Esophagus muscularis mucosa (tissue), 4 donors: ENCODE results near the gene EFCAB11. TPM values are rescaled to one million over a fixed set of nuclear protein-coding genes. Genes with fewer than 3 reads are reported as not detected.

Source experiments
- DNase-seq: peaks from one replicate; pipeline ENCODE4 v3.0.0-alpha.2; 2017; ENCODE audit errors: extremely low spot score
- H3K27ac ChIP-seq, 4 donors: fragments of 200-600 bp; sonication (generic); replicated peaks in 1 of 4; 1 replicate in 3 of 4; 2 replicates in 1 of 4; pipeline ENCODE4 v1.5.1; 2016 to 2019; ENCODE audit warnings: mild to moderate bottlenecking in 1 of 4
- H3K27me3 ChIP-seq, 4 donors: fragments of 200-600 bp; sonication (generic); one replicate each; pipeline versions ENCODE4 v1.5.1 to v1.6.0; 2016 to 2019
- H3K36me3 ChIP-seq, 4 donors: fragments of 200-600 bp; sonication (generic); one replicate each; pipeline ENCODE4 v1.5.1; 2016 to 2019
- H3K4me1 ChIP-seq, 4 donors: fragments of 200-600 bp; sonication (generic); one replicate each; pipeline ENCODE4 v1.5.1; 2016 to 2019
- H3K4me3 ChIP-seq, 4 donors: fragments of 200-600 bp; sonication (generic); 1 replicate in 2 of 4; 2 replicates in 2 of 4; pipeline ENCODE4 v1.5.1; 2016 to 2019; ENCODE audit warnings: mild to moderate bottlenecking in 4 of 4, moderate library complexity in 1 of 4
- H3K9me3 ChIP-seq, 4 donors: fragments of 200-600 bp; sonication (generic); 1 replicate in 3 of 4; 2 replicates in 1 of 4; pipeline ENCODE4 v1.5.1; 2016 to 2019
- EP300 ChIP-seq: sonication (generic); formaldehyde crosslinking; IDR thresholded peaks from one replicate; pipeline ENCODE4 v1.6.1; 2017; ENCODE audit warnings: antibody characterized with exemption
- POLR2A ChIP-seq: fragments of 450-650 bp; IDR thresholded peaks from one replicate; pipeline ENCODE4 v1.6.1; 2017; ENCODE audit warnings: antibody characterized with exemption, moderate library complexity, mild to moderate bottlenecking, low read depth
- POLR2AphosphoS5 ChIP-seq, 2 donors: sonication (generic); formaldehyde crosslinking; IDR thresholded peaks; one replicate each; pipeline ENCODE4 v1.6.1; 2017; ENCODE audit warnings: antibody characterized with exemption in 2 of 2
- WGBS: methylation state at CpG from one replicate; pipeline ENCODE4 v1.1.5; 2018; 5-methylcytosine and 5-hydroxymethylcytosine counted together
- intact Hi-C: fragments of 100-400 bp; cut with DNase I; formaldehyde crosslinking; loops from one replicate; pipeline ENCODE4 v1.15.1; 2023
- total RNA-seq, 4 donors: library from RNA; depleted of rRNA; stranded (reverse); fragments of >200 nt; gene quantifications; one replicate each; pipeline versions ENCODE4 v1.1.0 to v1.2.1, GENCODE V29; 2016
- TF ChIP-seq, protein P1 (sequence below), 3 experiments: fragments of 200-600 bp in 2 of 3; fragments of 450-650 bp in 1 of 3; sonication (generic) in 2 of 3; IDR thresholded peaks; one replicate each; pipeline ENCODE4 v1.5.1; 2017 to 2019; ENCODE audit warnings: antibody characterized with exemption in 3 of 3, mild to moderate bottlenecking in 2 of 3, moderate library complexity in 1 of 3

EFCAB11 gene
- total RNA-seq, 4 donors from 2014 or later, result 3.1 to 15.0 (median 6.1) TPM

DNA sequence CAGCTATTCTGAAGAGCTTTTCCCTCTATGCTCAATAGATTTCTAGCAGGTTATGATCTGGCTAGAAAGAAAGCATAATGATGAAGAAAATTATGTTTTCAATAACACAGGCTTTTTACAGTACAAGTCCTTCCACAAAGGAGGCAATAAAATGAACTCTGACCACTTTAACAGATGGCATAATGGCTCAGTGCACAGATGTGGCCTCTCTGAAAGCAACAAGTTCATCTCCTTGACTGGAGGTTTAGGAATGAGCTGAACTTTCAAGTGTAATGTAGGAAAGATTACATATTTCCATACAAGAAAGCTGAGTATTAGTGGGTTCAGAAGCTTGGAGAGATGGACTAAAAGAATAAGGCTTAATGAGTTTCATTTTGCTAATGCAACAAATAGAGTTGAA is 147.4 kb downstream of the EFCAB11 start:
- H3K27me3 ChIP-seq, result no peaks in the 10 kb centered on the region
- TF ChIP-seq EP300 (no peak), POLR2A (no peak), POLR2AphosphoS5 (IDR thresholded peaks at IDR 0.05) (no peak)

DNA sequence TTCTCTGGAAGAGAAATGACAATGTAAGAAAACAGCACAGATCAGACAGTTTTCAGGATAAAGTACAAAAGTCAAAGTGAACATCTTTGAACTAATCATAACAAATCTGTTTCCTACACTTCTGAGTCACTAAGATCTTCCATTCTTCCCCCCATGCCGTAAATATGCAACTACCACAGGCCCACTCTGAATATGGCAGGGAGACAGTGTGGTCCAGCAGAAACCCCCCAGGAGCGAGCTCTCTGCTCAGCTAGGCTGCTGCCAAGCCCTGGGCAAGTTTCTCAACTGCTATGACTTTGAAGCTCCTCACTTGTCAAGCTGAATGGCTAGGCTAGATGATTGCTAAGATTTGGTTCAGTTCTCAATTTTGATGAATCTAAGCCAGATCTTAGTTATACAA is 148.1 kb downstream of the EFCAB11 start:
- H3K27me3 ChIP-seq, result no peaks in the 10 kb centered on the region
- WGBS, result 100% methylated on average over 2 of the region's 2 CpGs
- DNase-seq, result no peak
- no peak overlapping the region for H3K27ac ChIP-seq
- H3K36me3 ChIP-seq, result no peaks in the 10 kb centered on the region
- intact Hi-C loops, result no loop called here
- no peak overlapping the region for H3K4me3 ChIP-seq
- no peaks in the 10 kb centered on the region for H3K4me1 ChIP-seq
- no peak for TF ChIP-seq EP300
- no peak for TF ChIP-seq POLR2AphosphoS5 (IDR thresholded peaks at IDR 0.05)
- TF ChIP-seq, protein P1, sequence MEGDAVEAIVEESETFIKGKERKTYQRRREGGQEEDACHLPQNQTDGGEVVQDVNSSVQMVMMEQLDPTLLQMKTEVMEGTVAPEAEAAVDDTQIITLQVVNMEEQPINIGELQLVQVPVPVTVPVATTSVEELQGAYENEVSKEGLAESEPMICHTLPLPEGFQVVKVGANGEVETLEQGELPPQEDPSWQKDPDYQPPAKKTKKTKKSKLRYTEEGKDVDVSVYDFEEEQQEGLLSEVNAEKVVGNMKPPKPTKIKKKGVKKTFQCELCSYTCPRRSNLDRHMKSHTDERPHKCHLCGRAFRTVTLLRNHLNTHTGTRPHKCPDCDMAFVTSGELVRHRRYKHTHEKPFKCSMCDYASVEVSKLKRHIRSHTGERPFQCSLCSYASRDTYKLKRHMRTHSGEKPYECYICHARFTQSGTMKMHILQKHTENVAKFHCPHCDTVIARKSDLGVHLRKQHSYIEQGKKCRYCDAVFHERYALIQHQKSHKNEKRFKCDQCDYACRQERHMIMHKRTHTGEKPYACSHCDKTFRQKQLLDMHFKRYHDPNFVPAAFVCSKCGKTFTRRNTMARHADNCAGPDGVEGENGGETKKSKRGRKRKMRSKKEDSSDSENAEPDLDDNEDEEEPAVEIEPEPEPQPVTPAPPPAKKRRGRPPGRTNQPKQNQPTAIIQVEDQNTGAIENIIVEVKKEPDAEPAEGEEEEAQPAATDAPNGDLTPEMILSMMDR (IDR thresholded peaks at IDR 0.05), result no peak
- no peak for TF ChIP-seq POLR2A
- no peaks in the 10 kb centered on the region for H3K9me3 ChIP-seq

More for the DNA sequence above, 147.4 kb downstream of the EFCAB11 start:
- no peaks in the 10 kb centered on the region for H3K9me3 ChIP-seq
- intact Hi-C loops, result no loop called here
- DNase-seq, result no peak
- no peak overlapping the region for H3K4me3 ChIP-seq
- H3K27ac ChIP-seq, result no peak overlapping the region
- H3K36me3 ChIP-seq, result no peaks in the 10 kb centered on the region
- H3K4me1 ChIP-seq, result no peaks in the 10 kb centered on the region

DNA sequence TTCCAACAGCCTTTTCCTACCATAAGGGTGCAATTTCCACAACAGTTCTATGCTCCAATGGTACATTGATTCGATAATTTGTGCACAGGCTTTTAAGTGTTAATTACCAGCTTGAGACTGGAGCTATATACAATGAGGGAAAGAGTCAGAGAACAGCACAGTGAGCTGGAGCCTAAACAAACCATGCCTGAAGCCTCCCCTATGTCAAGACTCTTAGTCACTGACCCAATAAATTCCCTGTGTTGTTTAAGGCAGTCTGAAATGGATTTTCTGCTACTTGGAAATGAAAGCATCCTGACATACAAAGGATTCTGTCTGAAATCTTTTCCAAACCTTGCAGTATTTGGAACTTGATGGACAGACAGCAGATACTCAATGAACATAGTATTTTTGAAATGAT is 149.0 kb downstream of the EFCAB11 start:
- 82% methylated on average over 1 of the region's 1 CpG for WGBS
- intact Hi-C loops, result no loop called here
- DNase-seq, result no peak
- Histone ChIP-seq H3K27ac (no peak overlapping the region), H3K4me1 (no peaks in the 10 kb centered on the region), H3K36me3 (no peaks in the 10 kb centered on the region), H3K9me3 (no peaks in the 10 kb centered on the region), H3K4me3 (no peak overlapping the region), H3K27me3 (no peaks in the 10 kb centered on the region)
- TF ChIP-seq EP300, result no peak
- no peak for TF ChIP-seq POLR2AphosphoS5 (IDR thresholded peaks at IDR 0.05)
- TF ChIP-seq, protein P1 (IDR thresholded peaks at IDR 0.05), result no peak
- no peak for TF ChIP-seq POLR2A

DNA sequence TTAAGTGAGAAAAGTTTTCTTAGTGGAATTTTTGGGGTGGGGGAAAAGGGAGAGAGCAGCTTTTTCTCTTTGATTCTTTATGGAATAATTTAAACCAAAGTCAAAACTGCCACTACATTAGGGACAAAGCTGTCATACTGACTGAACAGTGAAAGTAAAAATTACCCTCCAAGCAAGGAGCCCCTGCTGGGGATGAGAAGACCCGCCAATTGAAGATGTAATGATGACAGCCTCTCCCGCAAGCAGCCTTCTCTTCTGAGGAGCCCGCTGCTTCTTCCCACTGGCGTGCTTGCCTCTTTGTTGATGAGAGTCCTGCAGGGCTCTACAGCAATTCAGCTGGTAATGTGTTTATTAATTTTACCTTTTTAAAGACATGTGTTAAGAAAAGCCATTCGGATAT is 151.0 kb downstream of the EFCAB11 start:
- WGBS, result 98% methylated on average over 5 of the region's 5 CpGs
- H3K27me3 ChIP-seq, result no peaks in the 10 kb centered on the region
- H3K4me3 ChIP-seq, result no peak overlapping the region
- no peaks in the 10 kb centered on the region for H3K9me3 ChIP-seq
- intact Hi-C loops, result no loop called here
- no peak overlapping the region for H3K27ac ChIP-seq
- TF ChIP-seq EP300, result no peak
- no peak for TF ChIP-seq POLR2AphosphoS5 (IDR thresholded peaks at IDR 0.05)
- TF ChIP-seq, protein P1 (IDR thresholded peaks at IDR 0.05), result no peak
- no peak for TF ChIP-seq POLR2A
- DNase-seq, result no peak
- no peaks in the 10 kb centered on the region for H3K36me3 ChIP-seq
- no peaks in the 10 kb centered on the region for H3K4me1 ChIP-seq

- no peak for TF ChIP-seq POLR2A
- H3K36me3 ChIP-seq, result peaks cover 0 to 4% (median 0%) of the 10 kb centered on the region in 4 donors
- intact Hi-C loops, result no loop called here
- no peaks in the 10 kb centered on the region for H3K4me1 ChIP-seq
- no peaks in the 10 kb centered on the region for H3K9me3 ChIP-seq
- WGBS, result 89% methylated on average over 3 of the region's 3 CpGs
- no peak overlapping the region for H3K27ac ChIP-seq
- H3K27me3 ChIP-seq, result no peaks in the 10 kb centered on the region
- no peak overlapping the region for H3K4me3 ChIP-seq
- DNase-seq, result no peak
These were observed 153.4 kb downstream of the EFCAB11 start for GRCh38 chr14:89801136-89801535.

GRCh38 chr14:89798212-89798773 is 156.2 kb downstream of the EFCAB11 start:
- Histone ChIP-seq H3K27ac (no peak overlapping the region), H3K9me3 (no peaks in the 10 kb centered on the region), H3K4me3 (no peak overlapping the region), H3K36me3 (peaks cover 0 to 4% (median 0%) of the 10 kb centered on the region in 4 donors), H3K27me3 (no peaks in the 10 kb centered on the region), H3K4me1 (peaks cover 0 to 10% (median 7%) of the 10 kb centered on the region in 4 donors)
- intact Hi-C loops, result no loop called here
- WGBS, result 72% methylated on average over 4 of the region's 4 CpGs
- DNase-seq, result no peak
- TF ChIP-seq, protein P1 (IDR thresholded peaks at IDR 0.05), result no peak
- TF ChIP-seq POLR2A (no peak), EP300 (no peak), POLR2AphosphoS5 (IDR thresholded peaks at IDR 0.05) (no peak)
